GM18519 (cell line): ENCODE data around the gene BACH1.
A peak's percentile ranks its signal among the peaks of the same experiment; 100 is the strongest.

Experiments used
- ATAC-seq: cut with Tn5 transposase; IDR thresholded peaks from one replicate; pipeline ENCODE4 v1.9.1; 2021; ENCODE audit warnings: mild to moderate bottlenecking, moderate library complexity; ENCODE audit not compliant: unreplicated experiment, low FRiP score

Gene BACH1

DNA sequence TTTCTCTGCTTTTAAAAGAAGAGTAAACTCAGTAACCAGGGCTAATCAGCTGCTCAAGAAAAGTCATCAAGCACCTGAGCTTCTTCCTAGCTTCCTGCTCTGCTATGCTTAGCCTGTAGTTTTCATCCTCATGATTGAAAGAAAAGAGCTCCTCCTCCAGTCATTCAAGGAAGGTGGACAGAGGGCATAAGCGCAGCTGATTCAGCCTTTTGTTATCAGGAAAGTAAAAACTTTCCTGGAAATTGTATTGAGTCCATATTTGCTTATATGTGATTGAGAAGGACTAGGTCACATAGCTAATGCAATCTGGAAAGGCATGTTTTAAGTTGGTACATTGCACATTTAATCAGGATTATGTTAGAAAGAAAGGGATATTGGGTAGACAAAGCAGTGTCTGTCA is 8.5 kb upstream of the BACH1 start:
- no peak for ATAC-seq

DNA sequence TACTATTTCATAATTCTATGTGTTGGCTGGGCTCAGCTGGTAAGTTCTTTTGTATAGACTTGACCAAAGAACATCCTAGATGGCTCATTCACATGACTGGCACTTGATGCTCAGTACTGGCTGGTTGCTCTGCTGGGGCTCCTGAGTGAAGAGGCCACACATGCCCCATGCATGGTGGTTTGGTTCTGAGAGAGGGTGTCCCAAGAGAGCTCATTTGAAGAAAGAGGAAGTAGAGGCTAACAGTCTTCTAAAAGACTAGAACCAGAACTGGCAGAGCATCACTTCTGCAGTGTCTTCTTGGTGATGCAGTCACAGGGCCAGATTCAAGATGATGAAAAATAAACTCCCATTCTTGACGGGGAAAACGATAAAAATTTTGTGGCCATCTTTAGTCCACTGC is 5.2 kb upstream of the BACH1 start:
- ATAC-seq, result peak; percentile 85

DNA sequence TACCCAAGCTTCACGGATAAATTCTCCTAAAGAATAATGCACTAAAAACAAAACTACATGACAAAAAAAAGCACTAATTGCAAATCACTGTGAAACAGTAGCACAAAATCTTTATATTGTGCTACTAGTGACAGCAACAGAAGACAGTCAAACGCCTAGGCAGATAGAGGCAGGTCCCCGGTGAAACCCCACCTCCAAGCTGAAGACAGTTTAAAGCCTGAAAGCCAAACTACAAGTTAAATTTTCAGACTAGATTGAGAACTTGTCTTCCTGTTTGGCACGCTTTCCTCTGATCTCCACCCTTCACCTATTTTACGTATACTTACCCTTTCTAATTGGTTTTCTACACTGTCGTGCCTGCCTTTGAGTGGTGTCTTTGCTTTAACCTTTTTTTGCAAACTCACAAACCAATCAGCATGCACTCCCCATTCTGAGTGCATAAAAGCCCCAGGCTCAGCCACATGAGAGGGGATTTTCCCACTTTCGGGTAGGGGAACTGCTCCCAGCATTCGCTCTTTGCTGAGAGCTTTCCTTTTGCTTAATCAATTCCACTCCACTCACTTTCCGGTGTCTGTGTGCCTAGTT is 3.6 kb upstream of the BACH1 start:
- no peak for ATAC-seq

DNA sequence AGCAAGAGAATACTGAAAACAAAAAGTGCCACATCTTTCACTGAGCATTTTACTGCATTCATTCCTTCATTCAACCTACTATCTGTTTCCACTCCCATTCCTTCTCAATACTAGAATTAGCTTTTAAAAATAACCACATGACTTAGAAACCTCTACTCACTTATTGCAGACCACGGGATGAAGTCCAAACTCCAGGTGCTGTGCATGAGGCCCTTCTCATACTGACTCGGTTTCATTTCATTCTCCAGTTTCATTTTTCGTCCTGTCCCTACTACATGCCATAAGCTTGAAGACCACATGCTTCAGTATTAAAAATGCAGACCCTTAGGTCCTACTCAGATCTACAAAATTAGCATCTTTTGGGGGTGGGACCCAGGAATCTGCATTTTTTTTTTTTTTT is 2.3 kb upstream of the BACH1 start:
- ATAC-seq, result no peak

DNA sequence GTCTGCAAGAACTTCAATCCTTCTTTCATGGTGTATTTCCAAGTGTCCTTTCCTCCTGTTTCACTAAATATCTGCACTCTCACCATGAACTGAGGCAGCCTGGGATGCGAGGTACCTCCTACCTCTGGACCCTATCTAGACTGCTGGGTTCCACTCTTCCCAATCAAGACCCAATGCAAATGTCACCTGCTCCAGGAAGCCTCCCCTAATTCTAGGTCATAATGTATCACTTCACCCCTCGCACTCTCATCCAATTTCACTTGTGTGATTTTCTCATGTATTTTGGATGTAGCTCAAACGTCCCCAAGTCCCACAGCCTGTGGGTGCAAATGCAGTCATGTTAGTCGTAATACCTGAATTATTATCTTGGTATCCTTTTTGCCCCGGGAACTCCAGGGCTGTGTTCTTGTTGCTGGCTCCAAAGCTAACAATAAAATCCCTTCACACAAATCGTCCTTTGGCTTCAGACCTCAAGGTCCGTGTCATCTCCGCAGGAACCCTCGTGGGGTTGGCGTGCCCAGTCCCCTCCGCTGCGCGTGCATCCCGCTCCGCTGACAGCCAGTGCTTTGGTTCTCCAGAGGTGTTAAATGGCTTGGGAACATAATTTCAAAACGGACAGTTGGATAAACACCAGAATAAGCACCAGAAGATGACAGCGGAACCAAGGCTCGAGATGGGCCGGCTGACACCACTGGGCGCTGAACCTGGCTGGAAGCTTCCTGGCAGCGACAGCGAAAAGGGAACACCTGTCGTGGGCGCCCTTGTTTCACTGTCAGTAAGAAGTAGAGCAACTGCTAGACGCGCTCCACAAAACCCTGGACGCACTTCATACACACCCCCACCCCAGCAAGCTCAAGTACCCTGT is 1.0 kb upstream of the BACH1 start:
- no peak for ATAC-seq

DNA sequence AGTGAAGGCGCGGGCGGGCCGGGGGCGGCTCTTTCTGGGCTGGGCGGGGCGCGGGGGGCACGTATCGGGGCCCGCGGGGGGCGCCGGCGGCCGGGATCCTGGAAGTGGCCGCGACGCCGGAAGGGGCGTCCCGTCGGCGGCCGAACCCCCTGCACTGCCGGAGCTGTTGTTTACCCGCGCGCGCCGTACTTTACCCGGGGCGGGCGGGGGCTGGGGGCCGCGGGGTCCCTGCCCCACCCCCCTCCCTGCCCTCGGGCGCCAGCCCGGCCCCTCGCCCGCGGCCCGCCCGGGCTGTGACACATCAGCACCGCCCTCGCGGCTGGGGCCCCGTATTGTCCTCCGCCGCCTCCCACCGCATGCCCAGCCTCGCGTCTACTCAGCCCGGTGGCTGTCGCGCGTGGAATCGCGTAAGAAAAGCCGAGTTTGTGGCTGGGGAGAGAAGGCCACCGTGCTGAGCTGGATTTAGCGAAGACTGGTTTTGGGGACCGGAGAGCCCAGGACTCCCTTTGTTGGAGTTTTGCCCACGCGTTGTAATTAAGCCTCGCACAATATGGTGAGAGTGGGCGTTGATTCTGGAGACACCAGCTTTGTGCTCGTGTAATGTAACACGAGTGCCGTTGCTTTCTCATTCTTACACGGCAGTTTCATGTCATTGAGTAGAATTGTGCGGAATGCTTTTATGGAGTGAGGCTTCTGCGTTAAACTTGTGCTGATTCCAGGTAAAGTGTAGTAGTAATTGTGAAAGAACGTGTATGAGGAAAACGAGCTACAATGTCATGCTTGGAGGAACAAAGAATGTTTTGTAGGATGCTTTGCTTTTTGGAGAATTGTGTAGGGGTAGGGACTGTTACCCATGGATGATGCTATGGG is 559 bp downstream of the BACH1 start:
- no peak for ATAC-seq

DNA sequence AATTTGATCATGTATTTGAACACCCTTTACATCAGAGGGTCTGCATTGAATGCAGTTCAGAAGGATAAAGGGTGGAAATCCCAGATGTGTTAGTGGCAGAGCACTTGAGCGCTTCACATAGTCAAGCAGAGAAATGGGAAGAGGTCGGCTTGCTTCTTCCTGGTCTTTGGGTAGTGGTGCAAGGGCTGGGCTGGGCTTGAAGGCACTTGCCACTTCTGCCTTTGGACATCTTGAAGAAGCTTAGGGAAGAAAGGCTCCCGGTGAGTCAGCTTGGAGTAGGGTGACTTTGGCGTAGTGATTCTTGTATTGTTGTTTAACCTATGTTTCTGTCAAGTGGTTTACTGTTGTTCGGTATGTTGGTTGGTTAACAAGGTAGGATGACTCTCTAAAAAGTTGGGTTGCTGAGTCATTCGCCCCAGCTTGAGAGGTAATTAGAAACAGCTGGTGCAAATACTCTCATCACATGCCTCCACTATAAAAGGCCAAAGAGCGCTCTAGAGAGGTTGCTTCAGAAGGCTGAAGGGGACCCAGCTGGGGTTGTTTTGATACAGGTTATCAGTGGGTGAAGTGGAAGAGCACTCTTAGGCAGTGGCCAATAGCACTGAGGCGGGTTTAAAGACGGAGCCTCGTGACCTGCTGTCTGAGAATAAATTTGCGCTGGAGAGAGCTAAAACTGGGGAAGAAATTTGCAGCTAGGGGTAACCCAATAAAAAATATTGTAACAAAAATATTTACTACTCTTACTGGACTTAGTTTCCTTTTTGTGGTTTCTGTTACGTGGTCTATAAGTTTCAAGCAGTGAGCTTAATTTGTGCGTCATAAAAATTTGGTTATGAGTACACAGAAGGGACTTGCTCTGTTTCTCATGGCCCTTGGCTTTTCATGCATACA is 1.4 kb downstream of the BACH1 start:
- ATAC-seq, result peak; percentile 71

DNA sequence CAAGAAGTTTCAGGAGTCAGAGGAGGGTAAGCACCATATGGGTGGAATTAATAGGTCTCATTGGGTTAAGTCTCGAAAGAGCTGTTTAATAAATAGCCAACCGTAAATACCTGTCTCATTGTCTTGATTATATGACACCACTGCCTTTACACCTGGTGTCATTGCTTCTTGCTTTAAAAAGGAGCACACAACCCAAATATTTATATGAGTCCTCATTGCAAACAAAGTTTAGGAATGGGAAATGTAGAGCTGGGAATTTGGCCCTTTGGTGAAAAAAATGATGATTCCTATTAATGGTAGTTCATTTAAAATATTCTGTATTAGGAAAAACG is 2.1 kb downstream of the BACH1 start:
- no peak for ATAC-seq

DNA sequence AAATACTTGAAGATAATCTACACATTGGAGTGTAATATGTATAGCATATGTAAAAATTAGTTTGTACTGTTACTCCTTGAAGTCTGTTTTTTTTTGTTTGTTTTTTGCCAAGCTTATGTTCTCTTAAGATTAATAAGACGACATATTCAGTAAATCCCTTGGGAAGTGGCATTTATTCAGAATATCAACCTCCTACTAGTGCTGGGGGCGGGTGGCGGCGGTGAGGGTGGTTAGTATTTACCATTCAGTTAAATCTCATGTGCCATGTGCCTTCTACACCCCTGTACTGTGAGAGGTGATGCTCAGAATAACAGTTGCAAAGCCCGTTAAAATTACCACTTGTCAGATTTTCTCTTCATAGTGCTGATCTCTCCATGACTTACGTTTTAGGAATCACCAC is 3.0 kb downstream of the BACH1 start:
- no peak for ATAC-seq

DNA sequence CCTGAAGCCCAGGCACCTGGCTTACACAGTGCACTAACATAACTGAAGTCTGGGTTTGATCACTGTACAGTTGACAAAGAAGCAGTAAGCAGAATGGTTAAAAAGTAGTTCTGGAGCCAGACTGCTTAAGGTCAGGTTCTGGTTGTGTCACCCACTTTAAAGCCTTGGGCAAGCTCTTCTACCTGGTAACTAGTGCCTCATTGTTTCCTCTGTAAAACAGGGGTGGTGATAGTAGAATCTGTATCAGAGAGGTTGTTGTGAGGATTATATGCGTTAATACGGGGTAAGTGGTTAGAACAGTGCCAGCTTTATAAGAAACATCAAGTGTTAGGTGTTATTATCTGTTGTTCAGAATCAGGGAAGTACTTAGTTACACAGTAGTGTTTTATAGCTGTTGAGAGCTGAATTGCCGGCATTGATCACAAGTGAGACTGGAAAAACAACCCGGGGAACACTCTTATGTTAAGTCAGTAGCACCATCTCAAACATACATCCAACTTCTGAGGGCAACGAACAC is 3.7 kb downstream of the BACH1 start:
- ATAC-seq, result no peak

DNA sequence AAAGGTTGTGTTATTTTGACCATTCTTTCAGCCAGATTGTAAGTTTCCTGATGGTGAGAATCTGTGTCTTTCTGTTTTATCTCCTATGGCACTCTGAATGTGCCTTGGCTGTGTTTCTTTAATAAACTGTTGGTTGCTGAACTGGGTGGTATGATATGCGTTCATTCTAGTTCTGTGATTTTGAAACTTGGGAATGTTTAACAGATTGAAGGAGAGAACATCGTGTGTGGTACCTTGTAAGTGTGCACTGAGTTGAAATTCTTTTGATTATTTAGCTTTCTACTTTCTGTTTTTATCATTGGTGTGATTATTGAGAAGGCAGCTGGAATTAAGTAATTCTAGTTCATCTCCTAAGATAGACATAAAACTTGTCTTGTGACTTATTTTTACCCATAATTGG is 4.6 kb downstream of the BACH1 start:
- no peak for ATAC-seq

DNA sequence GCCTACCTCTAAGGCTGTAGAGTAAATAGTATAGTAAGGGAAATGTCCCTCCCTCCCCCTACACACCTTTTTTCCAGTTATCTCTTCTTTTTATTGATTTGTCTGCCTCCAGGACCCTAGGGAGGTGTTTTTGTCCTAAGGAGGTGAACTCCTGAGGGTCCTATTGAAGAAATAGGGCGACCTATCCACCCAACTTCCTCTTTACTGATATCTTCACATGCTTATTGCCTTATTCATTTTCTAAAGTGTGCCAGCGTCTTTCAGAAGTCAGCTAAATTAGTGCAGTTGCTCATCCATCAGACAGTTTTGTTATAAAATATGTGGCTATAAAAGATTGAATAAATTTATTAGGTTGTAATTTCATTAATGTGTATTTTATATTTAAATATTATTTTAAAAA is 5.9 kb downstream of the BACH1 start:
- no peak for ATAC-seq

DNA sequence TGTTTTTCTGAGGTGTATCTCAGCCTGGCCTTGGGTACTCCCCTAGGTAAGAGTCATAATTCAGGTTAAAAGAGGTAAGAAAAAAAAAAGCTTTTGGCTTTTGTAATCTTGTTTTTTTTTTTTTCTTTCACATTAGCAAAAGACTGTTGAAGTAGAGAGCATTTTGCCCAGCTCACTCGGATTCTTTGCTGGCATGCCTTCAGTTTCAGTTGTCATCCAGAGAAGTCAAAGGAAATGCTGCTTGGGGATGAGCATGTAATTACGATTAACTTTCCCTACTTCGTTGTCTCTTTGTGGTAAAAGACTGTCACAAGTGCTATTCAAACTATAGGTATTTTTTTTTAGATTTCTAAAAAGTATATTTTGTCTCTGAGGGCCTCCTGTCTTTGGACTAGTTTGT is 6.3 kb downstream of the BACH1 start:
- no peak for ATAC-seq

DNA sequence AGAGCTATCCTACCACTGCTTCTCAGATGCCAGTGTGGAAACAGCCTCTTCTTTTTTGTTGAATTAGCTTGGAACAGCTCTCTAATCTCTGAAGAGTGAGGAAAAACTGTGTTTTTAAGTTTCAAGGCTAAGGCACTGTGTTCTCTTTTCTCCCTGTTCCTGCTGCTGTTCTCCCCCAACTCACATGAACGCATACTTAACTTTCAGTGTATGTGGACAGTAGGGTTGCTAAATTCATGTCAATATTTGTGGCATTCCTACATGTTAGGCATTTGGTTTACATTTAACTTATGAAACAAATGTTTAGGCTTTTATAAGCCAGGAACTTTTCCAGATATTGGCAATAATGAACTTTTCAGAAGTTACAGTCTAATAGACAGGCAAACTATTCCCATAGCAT is 6.8 kb downstream of the BACH1 start:
- no peak for ATAC-seq

DNA sequence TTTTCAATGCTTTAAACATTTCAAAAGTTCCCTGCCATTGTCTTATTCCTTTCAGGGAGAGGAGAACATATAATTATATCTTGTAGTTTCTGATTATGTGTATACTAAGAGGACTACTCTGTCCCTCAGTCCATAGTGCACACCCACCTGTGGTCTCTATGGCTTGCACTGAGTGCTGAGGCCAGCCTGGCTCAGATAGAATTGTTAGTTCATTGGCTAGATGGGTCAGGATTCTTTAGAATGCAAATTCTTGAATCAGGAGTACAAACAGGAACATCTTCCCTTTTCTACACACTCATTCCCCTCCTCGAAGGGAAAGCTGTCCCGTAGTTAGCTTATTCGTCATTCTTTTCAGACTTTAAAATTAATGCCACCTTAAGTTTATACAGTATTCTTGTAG is 8.2 kb downstream of the BACH1 start:
- peak; percentile 51 for ATAC-seq

DNA sequence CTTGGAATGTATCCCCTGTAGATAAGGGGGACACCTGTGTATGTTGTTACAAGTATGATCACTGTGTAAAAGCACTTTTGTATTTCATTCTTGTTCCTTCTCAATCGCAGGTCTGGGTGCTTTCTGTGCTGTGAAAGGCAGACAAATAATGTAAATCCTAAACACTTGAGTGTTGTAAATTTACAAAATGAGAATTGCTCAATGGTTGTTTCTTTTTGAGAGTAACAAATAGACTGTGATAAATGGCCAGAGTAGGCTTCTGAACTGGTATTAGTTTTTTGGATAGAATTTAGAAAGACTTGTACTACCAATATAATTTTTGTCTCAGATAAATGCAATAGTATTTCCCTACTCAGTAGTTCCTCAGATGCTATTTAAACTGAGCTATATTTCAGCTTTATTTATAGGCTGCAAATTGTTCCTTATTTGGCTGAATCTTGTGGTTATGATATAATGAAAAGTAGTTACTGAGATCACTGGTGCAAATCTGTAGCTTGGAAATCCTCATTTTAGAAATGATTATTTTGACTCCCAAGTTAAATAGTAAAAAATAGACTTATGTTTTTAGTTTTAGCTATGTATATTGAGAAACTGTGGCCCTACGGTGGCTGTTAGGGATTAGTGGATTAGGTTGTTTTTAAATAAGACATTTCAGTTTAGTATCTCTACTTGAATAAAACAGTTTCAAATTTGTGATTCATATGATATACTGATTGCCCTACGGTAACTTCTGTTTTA is 9.2 kb downstream of the BACH1 start:
- ATAC-seq, result no peak

DNA sequence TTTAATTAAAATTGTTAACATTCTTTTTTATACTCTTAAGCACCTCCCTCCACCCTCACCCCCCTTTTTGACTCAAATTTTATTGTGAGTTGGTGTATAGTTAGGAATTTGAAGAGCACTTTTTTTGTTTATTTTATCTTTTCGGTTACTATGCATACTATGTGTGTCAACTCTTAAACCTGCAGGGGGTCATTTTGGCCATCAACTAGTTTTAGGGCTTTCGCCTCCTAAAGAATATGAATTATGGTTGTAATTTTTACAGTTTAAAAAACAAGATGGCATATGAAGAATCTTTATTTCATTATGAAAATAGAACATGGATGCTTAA is 9.7 kb downstream of the BACH1 start:
- ATAC-seq, result no peak

DNA sequence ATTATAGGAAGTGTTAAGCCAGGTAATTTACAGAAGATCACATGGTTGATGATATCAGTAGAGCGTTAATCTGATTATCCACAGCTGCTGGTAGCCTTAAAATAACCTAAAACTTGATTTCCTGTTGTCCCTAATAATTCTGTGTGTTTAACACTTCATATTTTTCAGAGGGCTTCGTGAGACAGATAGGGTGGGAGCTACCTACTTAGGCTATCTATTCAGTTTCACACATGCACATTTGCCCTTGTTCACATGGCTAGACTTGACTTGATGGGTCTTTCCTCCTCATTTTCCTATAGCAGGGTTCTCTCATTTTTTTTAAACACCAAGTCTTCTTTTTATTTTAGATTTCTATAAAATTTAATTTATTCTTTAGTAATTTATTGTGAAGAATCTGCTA is 11.0 kb downstream of the BACH1 start:
- ATAC-seq, result no peak

DNA sequence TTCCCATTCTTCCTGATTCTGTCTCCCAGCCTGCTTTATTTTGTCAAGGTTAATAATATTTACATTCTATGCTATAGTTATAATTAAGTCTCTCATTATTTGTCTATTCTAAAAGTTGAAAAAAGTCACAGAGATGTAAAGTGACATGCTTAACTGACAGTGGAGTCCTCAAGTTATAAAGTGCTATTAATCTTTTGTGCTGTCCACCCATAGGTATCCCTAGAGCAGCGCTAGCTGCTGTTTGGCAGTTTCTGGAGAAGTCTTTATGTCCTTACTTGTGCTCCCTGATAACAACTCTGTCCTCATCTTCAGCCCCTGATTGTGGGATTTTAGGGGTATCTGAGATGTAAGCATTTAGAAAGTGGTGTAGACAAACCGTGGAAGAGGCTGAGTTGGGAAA is 13.1 kb downstream of the BACH1 start:
- no peak for ATAC-seq

DNA sequence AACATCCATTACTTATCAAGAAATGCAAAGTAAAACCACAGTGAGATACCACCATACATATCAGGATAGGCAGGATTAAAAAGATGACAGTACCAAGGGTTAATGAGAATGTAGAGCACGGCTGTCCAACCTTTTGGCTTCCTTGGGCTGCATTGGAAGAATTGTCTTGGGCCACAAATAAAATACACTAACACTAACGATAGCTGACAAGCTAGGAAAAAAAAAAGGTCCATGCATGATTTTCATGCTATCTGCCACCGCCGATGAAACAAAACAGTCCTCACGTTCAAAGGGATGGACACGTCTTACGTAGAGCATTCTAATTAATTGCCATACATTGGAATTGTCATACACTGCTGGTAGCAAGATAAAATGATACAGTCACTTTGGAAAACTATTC is 14.3 kb downstream of the BACH1 start:
- no peak for ATAC-seq
